Testis (tissue), 3 donors: ENCODE measurements around the gene NUP153. TPM values are rescaled to one million over a fixed set of nuclear protein-coding genes. Genes with fewer than 3 reads are reported as not detected.

ENCODE experiments used
- DNase-seq: peaks from one replicate; pipeline ENCODE4 v3.0.0-alpha.2; 2019
- H3K27ac ChIP-seq, 2 donors: fragments of 200-600 bp; sonication (generic); one replicate each; pipeline ENCODE4 v1.5.1; 2019
- H3K27me3 ChIP-seq: fragments of 200-600 bp; sonication (generic); one replicate; pipeline ENCODE4 v1.5.1; 2019
- H3K36me3 ChIP-seq: fragments of 200-600 bp; sonication (generic); one replicate; pipeline ENCODE4 v1.5.1; 2017; ENCODE audit warnings: low read depth; ENCODE audit errors: missing control alignments
- H3K4me1 ChIP-seq: fragments of 200-600 bp; sonication (generic); one replicate; pipeline ENCODE4 v1.5.1; 2019
- H3K4me3 ChIP-seq, 2 donors: fragments of 200-600 bp; sonication (generic); one replicate each; pipeline ENCODE4 v1.5.1; 2017 to 2019
- H3K9me3 ChIP-seq: fragments of 200-600 bp; sonication (generic); one replicate; pipeline ENCODE4 v1.5.1; 2017
- POLR2A ChIP-seq: fragments of 450-650 bp; IDR thresholded peaks from one replicate; pipeline ENCODE4 v1.6.1; 2017; ENCODE audit warnings: antibody characterized with exemption, mild to moderate bottlenecking, moderate library complexity
- WGBS, 2 donors: methylation state at CpG; one replicate each; pipeline ENCODE4 v1.1.5; 2018; 5-methylcytosine and 5-hydroxymethylcytosine counted together
- intact Hi-C: fragments of 100-400 bp; cut with DNase I; formaldehyde crosslinking; loops from one replicate; pipeline ENCODE4 v1.15.1; 2023; ENCODE audit warnings: low total_unique reads
- polyA plus RNA-seq: library from polyadenylated mRNA; stranded (reverse); fragments of 350-450 nt; fragmentation: Illumina TruSeq; extraction: RNeasy Lipid Tissue Mini Kit (QIAGEN cat#74804); gene quantifications from one replicate; pipeline ENCODE4 v1.2.3, GENCODE V29; 2014; ENCODE audit warnings: low read depth, low replicate concordance; ENCODE audit not compliant: insufficient read depth
- total RNA-seq, 2 donors: library from RNA; depleted of rRNA; stranded (reverse); fragments of >200 nt; gene quantifications; one replicate each; pipeline ENCODE4 v1.2.3, GENCODE V29; 2016
- TF ChIP-seq, protein P1 (sequence below), 3 experiments: fragments of 450-650 bp in 2 of 3; fragments of 200-600 bp in 1 of 3; sonication (generic) in 1 of 3; IDR thresholded peaks; one replicate each; pipeline ENCODE4 v1.5.1; 2016 to 2019; ENCODE audit warnings: antibody characterized with exemption in 3 of 3, mild to moderate bottlenecking in 2 of 3, moderate library complexity in 1 of 3

Gene NUP153
- total and polyA plus RNA-seq, 3 donors from 2014 or later: 62.5 to 64.1 (median 63.2) TPM

GRCh38 chr6:17684134-17684533 lies 22.6 kb downstream of the NUP153 start:
- intact Hi-C loops: no loop called here
- Histone ChIP-seq H3K9me3 (no peaks in the 10 kb centered on the region), H3K36me3 (no peaks in the 10 kb centered on the region), H3K4me3 (no peak overlapping the region), H3K4me1 (no peaks in the 10 kb centered on the region), H3K27ac (no peak overlapping the region), H3K27me3 (no peaks in the 10 kb centered on the region)
- 89 to 98% methylated on average over 1 of the region's 1 CpG for WGBS, 2 donors
- TF ChIP-seq POLR2A: no peak
- TF ChIP-seq, protein P1, sequence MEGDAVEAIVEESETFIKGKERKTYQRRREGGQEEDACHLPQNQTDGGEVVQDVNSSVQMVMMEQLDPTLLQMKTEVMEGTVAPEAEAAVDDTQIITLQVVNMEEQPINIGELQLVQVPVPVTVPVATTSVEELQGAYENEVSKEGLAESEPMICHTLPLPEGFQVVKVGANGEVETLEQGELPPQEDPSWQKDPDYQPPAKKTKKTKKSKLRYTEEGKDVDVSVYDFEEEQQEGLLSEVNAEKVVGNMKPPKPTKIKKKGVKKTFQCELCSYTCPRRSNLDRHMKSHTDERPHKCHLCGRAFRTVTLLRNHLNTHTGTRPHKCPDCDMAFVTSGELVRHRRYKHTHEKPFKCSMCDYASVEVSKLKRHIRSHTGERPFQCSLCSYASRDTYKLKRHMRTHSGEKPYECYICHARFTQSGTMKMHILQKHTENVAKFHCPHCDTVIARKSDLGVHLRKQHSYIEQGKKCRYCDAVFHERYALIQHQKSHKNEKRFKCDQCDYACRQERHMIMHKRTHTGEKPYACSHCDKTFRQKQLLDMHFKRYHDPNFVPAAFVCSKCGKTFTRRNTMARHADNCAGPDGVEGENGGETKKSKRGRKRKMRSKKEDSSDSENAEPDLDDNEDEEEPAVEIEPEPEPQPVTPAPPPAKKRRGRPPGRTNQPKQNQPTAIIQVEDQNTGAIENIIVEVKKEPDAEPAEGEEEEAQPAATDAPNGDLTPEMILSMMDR (IDR thresholded peaks at IDR 0.05): no peak
- DNase-seq: no peak

DNA sequence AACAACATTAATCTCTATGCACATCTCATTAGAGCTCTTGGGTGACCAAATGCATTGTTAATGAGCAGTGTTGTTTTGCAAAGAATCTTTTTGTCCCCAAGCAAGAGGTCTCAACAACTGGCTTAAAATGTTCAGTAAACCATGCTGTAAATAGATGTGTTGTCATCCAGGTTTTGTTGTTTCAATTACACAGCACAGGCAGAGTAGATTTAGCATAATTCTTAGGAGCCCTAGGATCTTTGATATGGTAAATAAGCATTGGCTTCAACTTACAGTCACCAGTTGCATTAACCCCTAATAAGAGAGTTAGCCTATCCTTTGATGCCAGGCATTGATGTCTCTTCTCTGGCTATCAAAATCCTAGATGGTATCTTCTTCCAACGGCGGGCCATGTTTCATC lies 23.3 kb downstream of the NUP153 start:
- intact Hi-C loops: no loop called here
- no peaks in the 10 kb centered on the region for H3K36me3 ChIP-seq
- no peak for TF ChIP-seq POLR2A
- no peaks in the 10 kb centered on the region for H3K9me3 ChIP-seq
- H3K4me3 ChIP-seq: no peak overlapping the region
- H3K4me1 ChIP-seq: peaks cover 4% of the 10 kb centered on the region
- no peak for DNase-seq
- H3K27me3 ChIP-seq: no peaks in the 10 kb centered on the region
- WGBS, 2 donors: 90 to 100% methylated on average over 2 of the region's 2 CpGs
- H3K27ac ChIP-seq: no peak overlapping the region

DNA sequence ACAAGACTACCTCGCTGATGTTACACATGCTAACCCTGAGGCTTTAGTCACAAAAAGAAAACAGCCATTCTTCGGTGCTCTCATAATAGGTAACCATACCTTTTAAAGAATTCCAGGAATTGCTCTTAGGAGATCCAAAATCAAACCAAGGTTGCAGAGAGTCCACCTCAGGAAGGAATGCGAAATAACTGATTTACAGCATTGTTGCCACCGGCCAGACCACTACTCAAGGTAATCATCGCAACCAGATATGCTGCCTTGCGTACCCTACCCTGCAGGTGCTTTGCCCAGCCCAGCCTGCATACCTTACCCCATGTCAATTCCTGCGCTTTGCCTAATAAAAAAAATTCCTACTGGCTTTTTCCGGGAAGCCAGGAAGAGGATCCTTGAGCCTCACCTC lies 27.0 kb downstream of the NUP153 start:
- TF ChIP-seq POLR2A: no peak
- TF ChIP-seq, protein P1 (IDR thresholded peaks at IDR 0.05): no peak
- H3K9me3 ChIP-seq: no peaks in the 10 kb centered on the region
- intact Hi-C loops: no loop called here
- WGBS, 2 donors: 91 to 95% methylated on average over 8 of the region's 8 CpGs
- no peak overlapping the region for H3K27ac ChIP-seq
- H3K36me3 ChIP-seq: no peaks in the 10 kb centered on the region
- peaks cover 5% of the 10 kb centered on the region for H3K4me1 ChIP-seq
- no peak overlapping the region for H3K4me3 ChIP-seq
- H3K27me3 ChIP-seq: no peaks in the 10 kb centered on the region
- DNase-seq: no peak

GRCh38 chr6:17677602-17678001 lies 29.1 kb downstream of the NUP153 start:
- 88 to 96% methylated on average over 5 of the region's 5 CpGs for WGBS, 2 donors
- Histone ChIP-seq H3K9me3 (no peaks in the 10 kb centered on the region), H3K4me1 (peaks cover 5% of the 10 kb centered on the region), H3K27me3 (no peaks in the 10 kb centered on the region), H3K36me3 (no peaks in the 10 kb centered on the region), H3K27ac (no peak overlapping the region), H3K4me3 (no peak overlapping the region)
- DNase-seq: no peak
- intact Hi-C loops: no loop called here
- TF ChIP-seq, protein P1 (IDR thresholded peaks at IDR 0.05): no peak
- no peak for TF ChIP-seq POLR2A

GRCh38 chr6:17673543-17674254 lies 33.0 kb downstream of the NUP153 start:
- Histone ChIP-seq H3K36me3 (no peaks in the 10 kb centered on the region), H3K9me3 (no peaks in the 10 kb centered on the region), H3K27ac (no peak overlapping the region), H3K4me3 (no peak overlapping the region), H3K27me3 (no peaks in the 10 kb centered on the region), H3K4me1 (peaks cover 4% of the 10 kb centered on the region)
- TF ChIP-seq POLR2A: no peak
- TF ChIP-seq, protein P1 (IDR thresholded peaks at IDR 0.05): no peak
- intact Hi-C loops: no loop called here
- DNase-seq: no peak
- 94 to 97% methylated on average over 4 of the region's 4 CpGs for WGBS, 2 donors
